ENCODE data around the gene COMTD1.

Gene COMTD1

GRCh38 chr10:75234017-75234682 lies 1.6 kb downstream of the COMTD1 start:
- TF ChIP-seq CTCF (conservative IDR thresholded peaks at IDR 0.05; ENCODE audit: low read depth), result no peak
- POLR2A ChIA-PET (ENCODE audit: low non-redundant PET), result interaction anchor here (0.6 to 2.2 kb wide), 7 partner anchors 19 to 486 kb away, joined by 3 to 16 read pairs (median 4); partner anchors contain the start of gene VDAC2
- CTCF ChIA-PET, result interaction anchor here (0.6 to 1.3 kb wide), 6 partner anchors 26 to 162 kb away, joined by 4 to 5 read pairs (median 4); no protein-coding TSS in a partner anchor
- peak; percentile 99 for DNase-seq (ENCODE audit: low spot score)
- H3K27ac ChIP-seq, result peak overlapping the region; percentile 97

- ChIA-PET POLR2A (ENCODE audit: low non-redundant PET) (interaction anchor here (0.6 to 2.2 kb wide), 4 partner anchors 22 to 46 kb away, joined by 3 to 16 read pairs (median 4); partner anchors contain the start of gene VDAC2), CTCF (interaction anchor here (0.6 to 4.5 kb wide), 6 partner anchors 25 to 162 kb away, joined by 4 to 40 read pairs (median 4); no protein-coding TSS in a partner anchor)
- H3K27ac ChIP-seq, result peak overlapping the region; percentile 97
- TF ChIP-seq CTCF (conservative IDR thresholded peaks at IDR 0.05; ENCODE audit: low read depth), result no peak
- DNase-seq (ENCODE audit: low spot score), result no peak
Observed at GRCh38 chr10:75233444-75234016, 2.2 kb downstream of the COMTD1 start.

GRCh38 chr10:75231672-75232581 lies 3.8 kb downstream of the COMTD1 start:
- no peak for DNase-seq (ENCODE audit: low spot score)
- ChIA-PET CTCF (interaction anchor here (0.6 to 4.5 kb wide), 2 partner anchors 44 to 324 kb away, joined by 3 to 40 read pairs; no protein-coding TSS in a partner anchor), POLR2A (ENCODE audit: low non-redundant PET) (interaction anchor here (0.6 kb wide), 1 partner anchor 63 kb away, joined by 5 read pairs; no protein-coding TSS in a partner anchor)
- no peak for TF ChIP-seq CTCF (conservative IDR thresholded peaks at IDR 0.05; ENCODE audit: low read depth)
- H3K27ac ChIP-seq, result peak overlapping the region; percentile 97

- POLR2A ChIA-PET (ENCODE audit: low non-redundant PET), result interaction anchor here (0.6 kb wide), 1 partner anchor 44 kb away, joined by 4 read pairs; no protein-coding TSS in a partner anchor
- DNase-seq (ENCODE audit: low spot score), result peak; percentile 82
- peak overlapping the region; percentile 35; the same call in 1 of the 2 replicates for H3K27ac ChIP-seq
- CTCF ChIA-PET, result interaction anchor here (0.6 to 4.5 kb wide), 14 partner anchors 8 to 1463 kb away, joined by 3 to 40 read pairs (median 3); partner anchors contain the start of gene VDAC2
- peak; percentile 92 for TF ChIP-seq CTCF (conservative IDR thresholded peaks at IDR 0.05; ENCODE audit: low read depth)
Observed at GRCh38 chr10:75230600-75231038, 5.1 kb downstream of the COMTD1 start.

- ChIA-PET POLR2A (ENCODE audit: low non-redundant PET) (no interaction called here), CTCF (interaction anchor here (0.6 to 4.5 kb wide), 13 partner anchors 8 to 86 kb away, joined by 3 to 40 read pairs (median 3); partner anchors contain the start of gene VDAC2)
- TF ChIP-seq CTCF (conservative IDR thresholded peaks at IDR 0.05; ENCODE audit: low read depth), result no peak
- DNase-seq (ENCODE audit: low spot score), result no peak
- H3K27ac ChIP-seq, result no peak overlapping the region
Observed at GRCh38 chr10:75229971-75230370, 5.8 kb downstream of the COMTD1 start.
